Epithelial cell of esophagus (primary cell): ENCODE data around the gene G6PD.

Source experiments
- DNase-seq: peaks from one replicate; pipeline ENCODE4 v3.0.0; 2010; ENCODE audit warnings: low read depth
- H3K4me3 ChIP-seq: 2 replicates; pipeline ENCODE4 v1.5.1; 2011; ENCODE audit warnings: mild to moderate bottlenecking, low read length, control low read depth
- CTCF ChIP-seq: IDR thresholded peaks from 2 replicates; pipeline ENCODE4 v1.5.1; 2011; ENCODE audit warnings: low read depth, mild to moderate bottlenecking, low read length, control low read depth, inconsistent platforms; ENCODE audit not compliant: insufficient read depth; ENCODE audit errors: missing control alignments

G6PD gene

GRCh38 chrX:154513716-154514115 lies 32.9 kb downstream of the G6PD start:
- H3K4me3 ChIP-seq = no peak overlapping the region
- no peak for DNase-seq
- TF ChIP-seq CTCF = no peak

- H3K4me3 ChIP-seq = no peak overlapping the region
- DNase-seq = no peak
- TF ChIP-seq CTCF = no peak
Measured at GRCh38 chrX:154512879-154513553, 33.6 kb downstream of the G6PD start.

GRCh38 chrX:154511761-154512160 lies 34.9 kb downstream of the G6PD start:
- no peak for TF ChIP-seq CTCF
- DNase-seq = no peak
- no peak overlapping the region for H3K4me3 ChIP-seq

- no peak for DNase-seq
- H3K4me3 ChIP-seq = no peak overlapping the region
- no peak for TF ChIP-seq CTCF
Measured at GRCh38 chrX:154509455-154509854, 37.2 kb downstream of the G6PD start.

GRCh38 chrX:154508384-154508745 lies 38.3 kb downstream of the G6PD start:
- TF ChIP-seq CTCF = no peak
- no peak for DNase-seq
- H3K4me3 ChIP-seq = no peak overlapping the region

- no peak for TF ChIP-seq CTCF
- H3K4me3 ChIP-seq = no peak overlapping the region
Measured at GRCh38 chrX:154507673-154508383, 38.8 kb downstream of the G6PD start.

More at GRCh38 chrX:154507673-154508383, 38.8 kb downstream of the G6PD start:
- no peak for DNase-seq
